Stimulated activated CD8-positive, alpha-beta memory T cell treated with anti-CD3 and anti-CD28 coated beads, Interleukin-12 subunit alpha, Interleukin-12 subunit beta, amount 100 ng/mL, for 1 hour (primary cell): Measurements from ENCODE around the gene PPP2R5A.
"Not testable (repeated sequence)": the region's sequence is repeated elsewhere in the genome, so short reads cannot be mapped to it uniquely, and the experiment has no call there.

Experiments
- DNase-seq: peaks from one replicate; pipeline ENCODE4 v3.0.0-alpha.2; 2020; ENCODE audit warnings: low read depth

Gene PPP2R5A

DNA sequence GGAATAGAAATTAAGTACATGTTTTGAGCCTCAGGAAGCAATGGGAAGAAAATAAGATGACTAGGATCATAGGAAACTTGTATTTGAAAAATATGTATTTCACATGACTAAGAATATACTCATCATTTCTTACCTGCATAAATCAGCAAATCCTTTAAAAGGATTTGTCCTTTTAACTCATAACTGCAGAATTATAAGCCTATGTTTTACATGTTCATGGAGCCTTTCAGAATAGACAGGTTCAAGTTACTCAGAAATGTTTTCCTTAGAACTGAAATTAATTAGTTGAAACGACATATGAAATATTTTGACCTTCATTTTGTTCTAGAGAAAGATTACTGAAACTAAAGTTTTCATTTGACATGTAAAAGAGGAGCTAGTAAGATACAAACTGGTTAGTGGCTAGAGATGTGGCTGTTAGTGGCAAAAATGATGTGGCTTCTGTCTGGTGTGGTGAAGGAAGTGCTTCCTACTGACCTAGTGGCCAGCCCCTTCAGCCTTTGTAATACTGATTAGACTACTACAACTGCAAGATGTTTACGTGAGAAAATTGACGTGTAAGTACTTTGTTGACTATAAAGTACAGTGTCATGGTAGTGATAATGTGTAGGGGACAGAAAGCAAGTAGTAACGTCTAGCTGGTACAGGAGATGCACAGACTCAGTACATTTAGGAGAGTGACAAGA is 74.7 kb downstream of the PPP2R5A start:
- no peak for DNase-seq

GRCh38 chr1:212364985-212365384 is 79.8 kb downstream of the PPP2R5A start:
- DNase-seq, result no peak

GRCh38 chr1:212366901-212367300 is 81.7 kb downstream of the PPP2R5A start:
- DNase-seq, result no peak

GRCh38 chr1:212367474-212368072 is 82.4 kb downstream of the PPP2R5A start:
- DNase-seq, result no peak

DNA sequence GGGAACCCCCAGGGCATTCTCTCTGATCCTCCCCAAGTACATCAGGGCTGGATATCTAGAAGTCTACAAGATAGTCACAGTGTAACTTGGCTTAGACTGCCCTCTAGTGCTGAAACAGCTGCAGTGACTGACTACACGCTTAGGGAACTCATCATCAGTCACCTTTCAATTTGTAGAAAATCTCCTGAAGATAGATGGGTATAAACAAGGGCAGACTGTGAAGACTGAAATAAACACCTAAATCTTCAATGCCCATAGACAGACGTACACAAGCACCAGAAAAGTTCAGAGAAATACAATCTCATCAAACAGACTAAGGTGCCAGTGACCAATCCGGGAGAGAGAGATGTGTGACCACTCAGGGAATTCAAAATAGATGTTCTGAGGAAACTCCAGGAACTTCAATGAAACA is 82.9 kb downstream of the PPP2R5A start:
- DNase-seq, result peak; percentile 20

DNA sequence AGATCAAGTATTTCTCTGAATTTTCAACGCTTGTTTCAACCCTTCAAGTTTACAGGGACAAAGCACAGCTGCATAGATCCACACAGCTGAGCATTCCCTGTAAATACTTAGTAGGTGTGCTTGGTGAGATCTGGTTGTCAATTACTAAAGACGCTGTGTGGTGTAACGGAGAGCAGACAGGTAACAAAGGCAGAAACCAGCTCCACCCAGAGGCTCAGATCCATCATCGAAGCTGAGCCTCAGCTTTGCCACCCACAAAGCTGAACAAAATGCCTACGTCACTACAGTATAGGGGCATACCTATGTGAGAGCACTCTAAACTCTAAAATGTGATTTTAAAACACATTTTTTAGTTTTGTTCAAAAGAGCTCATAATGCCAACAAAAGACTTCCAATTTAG is 90.8 kb downstream of the PPP2R5A start:
- DNase-seq, result no peak

DNA sequence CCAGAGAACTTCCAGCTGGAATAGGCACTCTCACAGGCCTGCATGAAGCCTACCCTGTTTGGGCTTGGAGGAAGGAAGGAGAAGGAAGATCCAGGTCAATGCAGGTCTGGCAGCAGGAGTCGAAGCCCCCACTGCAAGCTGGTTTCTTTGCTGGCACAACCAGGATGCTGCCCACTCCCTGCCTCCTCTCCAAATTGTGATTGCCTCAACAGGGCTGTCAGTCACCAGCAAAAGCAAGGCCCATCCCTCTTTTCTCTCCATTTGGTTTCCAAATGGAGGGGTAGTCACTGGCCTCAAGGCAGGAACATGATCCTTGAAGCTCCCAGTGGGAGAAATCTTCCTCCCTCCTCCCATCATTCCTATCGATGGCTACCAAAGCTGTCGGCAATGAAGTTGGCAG is 92.4 kb downstream of the PPP2R5A start:
- DNase-seq, result no peak

DNA sequence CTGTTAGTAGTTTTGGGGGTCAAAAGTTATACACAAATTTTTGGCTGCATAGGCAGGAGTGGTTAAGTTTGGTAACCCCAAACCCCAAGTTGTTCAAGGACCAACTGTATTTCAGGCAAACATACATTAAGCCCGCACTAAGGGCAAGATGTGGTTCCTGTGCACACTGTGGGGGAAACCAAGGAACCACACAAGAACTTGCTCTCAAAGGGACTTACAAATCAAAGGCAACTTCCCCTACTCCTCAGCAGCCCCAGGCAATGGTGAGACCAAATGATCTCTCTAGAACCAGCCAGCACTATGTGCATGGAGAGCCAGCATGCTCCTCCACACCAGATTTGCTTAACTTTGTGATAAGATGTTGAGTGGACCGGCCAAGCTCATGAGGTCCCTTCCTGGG is 94.2 kb downstream of the PPP2R5A start:
- no peak for DNase-seq

DNA sequence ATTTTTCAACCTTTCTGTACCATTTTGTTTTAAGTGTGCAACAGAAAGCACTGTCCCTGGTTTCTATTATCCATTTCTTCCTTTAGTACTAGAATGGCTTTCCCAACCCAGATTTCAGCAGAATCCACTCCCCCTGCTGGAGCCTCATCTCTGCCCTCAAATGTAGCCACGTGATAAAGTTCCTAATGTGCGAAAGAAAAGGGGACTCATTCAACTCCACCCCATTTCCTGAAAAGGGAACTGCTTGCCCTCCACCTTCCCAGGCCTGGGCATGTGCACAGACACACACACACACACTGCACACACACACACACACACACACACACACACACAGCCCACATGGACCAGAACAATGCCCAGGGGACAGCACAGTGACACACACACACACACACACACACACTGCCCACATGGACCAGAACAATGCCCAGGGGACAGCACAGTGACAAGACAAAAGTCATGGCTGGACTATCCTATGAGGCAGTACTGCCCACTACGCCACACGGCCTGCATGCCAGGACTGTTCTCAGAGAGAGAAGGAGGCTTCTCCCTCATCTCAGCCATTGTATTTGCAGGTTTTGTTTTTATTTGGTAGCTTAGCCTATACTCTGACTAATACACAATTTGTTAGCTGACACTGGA is 96.3 kb downstream of the PPP2R5A start:
- no peak for DNase-seq

GRCh38 chr1:212386029-212386428 is 100.8 kb downstream of the PPP2R5A start:
- DNase-seq, result no peak

DNA sequence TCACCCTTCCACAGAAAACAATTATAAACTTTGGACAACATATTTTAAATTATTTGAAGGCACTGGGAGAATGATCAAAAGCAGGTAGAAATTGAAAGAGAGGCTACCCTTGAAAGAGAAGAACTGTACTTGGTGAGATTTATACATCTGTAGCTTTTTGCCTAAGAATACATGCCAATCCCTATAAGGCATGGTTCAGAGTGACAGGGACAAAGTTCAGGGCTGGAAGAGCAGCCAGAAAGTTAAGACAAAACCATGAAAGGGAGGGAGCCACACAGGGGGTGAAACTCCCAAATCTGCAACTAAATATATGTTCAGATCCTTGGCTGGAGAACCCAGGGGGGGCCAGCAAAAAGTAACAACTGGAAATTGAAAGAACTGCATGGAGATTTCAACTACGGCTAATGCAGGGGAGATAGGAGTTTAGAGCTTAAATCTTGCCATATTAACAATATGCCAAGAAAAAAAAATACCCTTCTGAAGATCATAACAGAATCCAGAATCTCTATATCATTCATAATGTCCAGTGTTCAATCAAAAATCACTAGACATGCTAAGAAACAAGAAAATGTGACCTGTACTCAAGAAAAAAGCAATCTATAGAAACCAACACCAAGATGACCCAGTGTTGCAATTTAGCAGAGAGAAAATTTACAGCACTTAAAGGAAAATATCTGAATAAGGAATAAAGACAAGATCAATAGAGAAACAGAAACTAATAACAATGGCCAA is 103.9 kb downstream of the PPP2R5A start:
- DNase-seq, result no peak

GRCh38 chr1:212395678-212396437 is 110.6 kb downstream of the PPP2R5A start:
- not testable (repeated sequence) for DNase-seq

DNA sequence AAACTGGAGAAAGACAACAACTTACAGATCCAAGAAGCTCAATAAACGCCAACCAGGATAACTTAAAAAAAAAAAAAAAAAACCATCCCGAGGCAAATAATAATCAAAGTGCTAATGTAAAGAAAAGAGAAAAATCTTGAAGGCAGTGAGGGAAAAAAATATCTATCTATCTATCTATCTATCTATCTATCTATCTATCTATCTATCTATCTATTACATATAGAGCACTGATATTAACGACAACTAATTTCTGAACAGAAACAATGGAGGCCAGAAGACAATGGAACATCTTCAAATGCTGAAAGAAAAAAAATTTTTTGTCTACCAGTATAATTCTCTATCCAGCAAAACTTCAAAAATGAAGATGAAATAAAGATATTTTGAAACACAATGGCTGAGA is 111.4 kb downstream of the PPP2R5A start:
- no peak for DNase-seq

GRCh38 chr1:212397171-212397570 is 112.0 kb downstream of the PPP2R5A start:
- no peak for DNase-seq

- DNase-seq, result no peak
These were observed 115.8 kb downstream of the PPP2R5A start for GRCh38 chr1:212401042-212401441.

DNA sequence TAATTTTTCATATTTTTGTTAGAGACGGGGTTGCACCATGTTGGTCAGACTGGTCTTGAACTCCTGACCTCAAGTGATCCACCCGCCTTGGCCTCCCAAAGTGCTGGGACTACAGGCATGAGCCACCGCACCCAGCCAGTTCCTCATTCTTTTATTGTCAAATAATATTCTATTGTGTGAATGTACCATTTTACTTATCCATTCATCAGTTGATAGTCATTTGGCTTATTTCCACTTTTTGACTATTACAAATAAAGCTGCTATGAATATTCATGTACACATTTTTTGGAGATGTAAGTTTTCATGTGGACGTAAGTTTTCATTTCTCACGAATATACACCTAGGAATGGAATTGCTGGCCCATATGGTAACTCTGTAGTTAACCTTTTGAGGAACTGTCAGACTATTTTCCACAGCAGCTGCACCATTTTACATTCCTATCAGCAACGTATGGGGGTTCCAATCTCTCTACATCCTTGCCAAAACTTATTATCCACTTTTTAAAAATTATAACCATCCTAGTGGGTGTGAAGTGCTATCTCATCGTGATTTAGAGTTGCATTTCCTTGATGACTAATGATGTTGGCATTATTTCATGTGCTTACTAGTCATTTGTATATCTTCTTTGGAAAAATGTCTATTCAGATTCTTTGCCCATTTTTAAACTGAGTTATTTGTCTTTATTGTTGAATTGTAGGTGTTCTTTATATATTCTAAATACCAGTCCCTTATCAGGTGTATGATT is 116.8 kb downstream of the PPP2R5A start:
- DNase-seq, result no peak

GRCh38 chr1:212402666-212403321 is 117.6 kb downstream of the PPP2R5A start:
- no peak for DNase-seq

GRCh38 chr1:212410231-212410820 is 125.1 kb downstream of the PPP2R5A start:
- no peak for DNase-seq
